Colonic mucosa (tissue), 4 donors: ENCODE measurements around the gene TEKT3. TPM values are rescaled to one million over a fixed set of nuclear protein-coding genes. Genes with fewer than 3 reads are reported as not detected.

Source experiments
- DNase-seq: peaks from one replicate; pipeline ENCODE4 v3.0.0-alpha.2; 2020
- H3K27ac ChIP-seq: fragments of 200-600 bp; one replicate; pipeline ENCODE4 v1.8.0; 2021
- H3K27me3 ChIP-seq: fragments of 200-600 bp; one replicate; pipeline ENCODE4 v1.8.0; 2021
- H3K36me3 ChIP-seq: fragments of 200-600 bp; one replicate; pipeline ENCODE4 v1.8.0; 2021
- H3K4me1 ChIP-seq: fragments of 200-600 bp; one replicate; pipeline ENCODE4 v1.8.0; 2021; ENCODE audit warnings: mild to moderate bottlenecking
- H3K4me3 ChIP-seq: fragments of 200-600 bp; one replicate; pipeline ENCODE4 v1.8.0; 2021
- H3K9ac ChIP-seq, 2 donors: one replicate each; pipeline ENCODE4 v1.7.0; 2013; ENCODE audit warnings: control low read depth in 2 of 2, low read depth in 2 of 2, low read length in 2 of 2
- H3K9me3 ChIP-seq: fragments of 200-600 bp; one replicate; pipeline ENCODE4 v1.8.0; 2021
- CTCF ChIP-seq: fragments of 200-600 bp; IDR thresholded peaks from one replicate; pipeline ENCODE4 v1.8.0; 2022; ENCODE audit warnings: antibody characterized with exemption, mild to moderate bottlenecking
- intact Hi-C: fragments of 100-400 bp; cut with DNase I; formaldehyde crosslinking; loops from one replicate; pipeline ENCODE4 v1.14.1; 2022
- total RNA-seq, 2 donors: library from RNA; stranded (reverse); fragmentation: NEBNext Ultra II Directional in 1 of 2; extraction: Animal tissue kit (Norgen Biotek cat#: 25700) in 1 of 2; gene quantifications; one replicate each; pipeline ENCODE4 v1.2.1, GENCODE V29; 2021
- donor health status: healthy.
- donor health status: DM: no; HTN: no; CAD: no.
- donor health status: DM: no; HTN: no; CAD: no.

The TEKT3 gene
- total RNA-seq, 2 donors from 2014 or later, result 0.45 TPM; not detected in 1

GRCh38 chr17:15298176-15298575 lies 43.2 kb downstream of the TEKT3 start:
- no peak overlapping the region for H3K9ac ChIP-seq
- H3K27ac ChIP-seq, result no peak overlapping the region
- no peaks in the 10 kb centered on the region for H3K9me3 ChIP-seq
- H3K27me3 ChIP-seq, result no peaks in the 10 kb centered on the region
- intact Hi-C loops, result no loop called here
- no peak for TF ChIP-seq CTCF
- H3K4me1 ChIP-seq, result no peaks in the 10 kb centered on the region
- no peaks in the 10 kb centered on the region for H3K36me3 ChIP-seq
- no peak overlapping the region for H3K4me3 ChIP-seq
- DNase-seq, result no peak

- Histone ChIP-seq H3K4me3 (no peak overlapping the region), H3K27me3 (no peaks in the 10 kb centered on the region), H3K9me3 (no peaks in the 10 kb centered on the region), H3K36me3 (no peaks in the 10 kb centered on the region), H3K27ac (no peak overlapping the region), H3K4me1 (no peaks in the 10 kb centered on the region), H3K9ac (no peak overlapping the region)
- no peak for DNase-seq
- intact Hi-C loops, result no loop called here
- no peak for TF ChIP-seq CTCF
These were observed 47.8 kb downstream of the TEKT3 start for GRCh38 chr17:15293558-15293957.

- H3K9me3 ChIP-seq, result no peaks in the 10 kb centered on the region
- intact Hi-C loops, result no loop called here
- no peaks in the 10 kb centered on the region for H3K36me3 ChIP-seq
- no peaks in the 10 kb centered on the region for H3K4me1 ChIP-seq
- no peaks in the 10 kb centered on the region for H3K27me3 ChIP-seq
- no peak for DNase-seq
- H3K4me3 ChIP-seq, result no peak overlapping the region
- no peak for TF ChIP-seq CTCF
- no peak overlapping the region for H3K9ac ChIP-seq
- H3K27ac ChIP-seq, result no peak overlapping the region
These were observed 49.6 kb downstream of the TEKT3 start for GRCh38 chr17:15291674-15292361.

- Histone ChIP-seq H3K36me3 (no peaks in the 10 kb centered on the region), H3K9ac (no peak overlapping the region), H3K9me3 (no peaks in the 10 kb centered on the region), H3K4me1 (no peaks in the 10 kb centered on the region), H3K27ac (no peak overlapping the region), H3K27me3 (no peaks in the 10 kb centered on the region), H3K4me3 (no peak overlapping the region)
- no peak for DNase-seq
- intact Hi-C loops, result no loop called here
- TF ChIP-seq CTCF, result no peak
These were observed 50.8 kb downstream of the TEKT3 start for GRCh38 chr17:15290605-15291004.

- no peaks in the 10 kb centered on the region for H3K27me3 ChIP-seq
- intact Hi-C loops, result no loop called here
These were observed 51.9 kb downstream of the TEKT3 start for GRCh38 chr17:15289285-15290183.

More at GRCh38 chr17:15289285-15290183, 51.9 kb downstream of the TEKT3 start:
- no peak overlapping the region for H3K27ac ChIP-seq
- H3K36me3 ChIP-seq, result no peaks in the 10 kb centered on the region
- H3K9me3 ChIP-seq, result no peaks in the 10 kb centered on the region
- no peaks in the 10 kb centered on the region for H3K4me1 ChIP-seq
- H3K4me3 ChIP-seq, result no peak overlapping the region
- TF ChIP-seq CTCF, result no peak
- DNase-seq, result no peak
- no peak overlapping the region for H3K9ac ChIP-seq
